Activated CD8-positive, alpha-beta memory T cell treated with anti-CD3 and anti-CD28 coated beads for 48 hours (primary cell): ENCODE results near the gene HMCN2.
"Not testable (repeated sequence)": the region's sequence is repeated elsewhere in the genome, so short reads cannot be mapped to it uniquely, and the experiment has no call there.

ENCODE experiments used
- DNase-seq, 3 experiments: peaks; one replicate each; pipeline ENCODE4 v3.0.0-alpha.2; 2020; ENCODE audit warnings: low read depth in 2 of 3, low spot score in 2 of 3

Gene HMCN2

GRCh38 chr9:130382636-130383349 lies 117.2 kb downstream of the HMCN2 start:
- DNase-seq = no peak

GRCh38 chr9:130383350-130383715 lies 117.8 kb downstream of the HMCN2 start:
- no peak for DNase-seq

GRCh38 chr9:130383979-130384676 lies 118.6 kb downstream of the HMCN2 start:
- DNase-seq = no peak

- DNase-seq = no peak
These were observed 119.7 kb downstream of the HMCN2 start for GRCh38 chr9:130385257-130385656.

- DNase-seq = no peak
These were observed 121.8 kb downstream of the HMCN2 start for GRCh38 chr9:130387398-130387797.

GRCh38 chr9:130387905-130388304 lies 122.3 kb downstream of the HMCN2 start:
- DNase-seq = no peak

- DNase-seq = no peak
These were observed 124.8 kb downstream of the HMCN2 start for GRCh38 chr9:130390390-130390789.

GRCh38 chr9:130390986-130391385 lies 125.4 kb downstream of the HMCN2 start:
- no peak for DNase-seq

- DNase-seq = no peak
These were observed 126.3 kb downstream of the HMCN2 start for GRCh38 chr9:130391866-130392265.

- no peak for DNase-seq
These were observed 128.1 kb downstream of the HMCN2 start for GRCh38 chr9:130393681-130394071.

GRCh38 chr9:130394320-130394719 lies 128.8 kb downstream of the HMCN2 start:
- no peak for DNase-seq

GRCh38 chr9:130394814-130395470 lies 129.4 kb downstream of the HMCN2 start:
- no peak for DNase-seq

GRCh38 chr9:130395810-130396435 lies 130.4 kb downstream of the HMCN2 start:
- DNase-seq = no peak

GRCh38 chr9:130396581-130396980 lies 131.0 kb downstream of the HMCN2 start:
- no peak for DNase-seq

GRCh38 chr9:130398487-130399240 lies 133.1 kb downstream of the HMCN2 start:
- no peak for DNase-seq

- DNase-seq = no peak
These were observed 134.2 kb downstream of the HMCN2 start for GRCh38 chr9:130399768-130400167.

- DNase-seq = no peak
These were observed 135.3 kb downstream of the HMCN2 start for GRCh38 chr9:130400870-130401269.

- DNase-seq = not testable (repeated sequence)
These were observed 136.2 kb downstream of the HMCN2 start for GRCh38 chr9:130401742-130402141.

GRCh38 chr9:130402243-130402642 lies 136.7 kb downstream of the HMCN2 start:
- no peak for DNase-seq

- no peak for DNase-seq
These were observed 137.3 kb downstream of the HMCN2 start for GRCh38 chr9:130402645-130403440.
